HG03378 (cell line): ENCODE measurements around the gene TUBGCP2.
A peak's percentile ranks its signal among the peaks of the same experiment; 100 is the strongest.

Experiments
- ATAC-seq: cut with Tn5 transposase; IDR thresholded peaks from one replicate; pipeline ENCODE4 v1.9.1; 2021; ENCODE audit warnings: mild to moderate bottlenecking, moderate library complexity; ENCODE audit not compliant: unreplicated experiment

The TUBGCP2 gene

GRCh38 chr10:133281628-133282372 lies 26.9 kb downstream of the TUBGCP2 start:
- no peak for ATAC-seq

GRCh38 chr10:133281084-133281483 lies 27.6 kb downstream of the TUBGCP2 start:
- ATAC-seq, result no peak

- no peak for ATAC-seq
Observed at GRCh38 chr10:133280391-133281059, 28.1 kb downstream of the TUBGCP2 start.

GRCh38 chr10:133279326-133280226 lies 29.1 kb downstream of the TUBGCP2 start:
- no peak for ATAC-seq

- peak; percentile 34 for ATAC-seq
Observed at GRCh38 chr10:133278577-133279265, 30.0 kb downstream of the TUBGCP2 start.

- ATAC-seq, result no peak
Observed at GRCh38 chr10:133277993-133278576, 30.6 kb downstream of the TUBGCP2 start.

GRCh38 chr10:133277277-133277992 lies 31.2 kb downstream of the TUBGCP2 start:
- ATAC-seq, result no peak

- no peak for ATAC-seq
Observed at GRCh38 chr10:133276435-133277201, 32.1 kb downstream of the TUBGCP2 start, which contains the start of gene ADAM8. Gene ADAM8 (minus strand): TSS chr10:133276868. CDS start chr10:133276817, 51 bp downstream.

GRCh38 chr10:133276100-133276434 lies 32.6 kb downstream of the TUBGCP2 start:
- no peak for ATAC-seq

- peak; percentile 38 for ATAC-seq
Observed at GRCh38 chr10:133275684-133276092, 33.0 kb downstream of the TUBGCP2 start.

- ATAC-seq, result peak; percentile 49
Observed at GRCh38 chr10:133274751-133275683, 33.7 kb downstream of the TUBGCP2 start.

- ATAC-seq, result no peak
Observed at GRCh38 chr10:133273534-133274143, 35.0 kb downstream of the TUBGCP2 start.

- no peak for ATAC-seq
Observed at GRCh38 chr10:133272964-133273420, 35.7 kb downstream of the TUBGCP2 start.

GRCh38 chr10:133272301-133272963 lies 36.2 kb downstream of the TUBGCP2 start:
- ATAC-seq, result no peak

- ATAC-seq, result no peak
Observed at GRCh38 chr10:133271521-133272300, 37.0 kb downstream of the TUBGCP2 start.

GRCh38 chr10:133270773-133271297 lies 37.8 kb downstream of the TUBGCP2 start:
- ATAC-seq, result no peak
